HepG2 (cell line): Measurements from ENCODE around the gene TMEM198. TPM values are rescaled to one million over a fixed set of nuclear protein-coding genes. Genes with fewer than 3 reads are reported as not detected.

Experiments used
- MYNN ChIP-seq: sonication (generic); formaldehyde crosslinking; IDR thresholded peaks from 2 replicates; pipeline ENCODE4 v1.4.0; 2020; ENCODE audit warnings: mild to moderate bottlenecking, low read depth, missing genetic modification reagents
- NFAT5 ChIP-seq: sonication (generic); formaldehyde crosslinking; IDR thresholded peaks from 2 replicates; pipeline ENCODE4 v1.4.0; 2020; ENCODE audit warnings: missing genetic modification reagents
- RBM39 ChIP-seq: fragments of 200-400 bp; formaldehyde crosslinking; IDR thresholded peaks from one replicate; pipeline ENCODE4 v1.6.1; 2018; ENCODE audit warnings: antibody characterized with exemption, mild to moderate bottlenecking, low read depth, low read length; ENCODE audit not compliant: poor library complexity, severe bottlenecking
- SIX4 ChIP-seq: sonication (generic); formaldehyde crosslinking; IDR thresholded peaks from 2 replicates; pipeline ENCODE4 v1.4.0; 2020; ENCODE audit warnings: missing genetic modification reagents
- SMC3 ChIP-seq: IDR thresholded peaks from 2 replicates; pipeline ENCODE4 v1.6.1; 2011; ENCODE audit warnings: low read length, improper control_type of control experiment
- STAG1 ChIP-seq: sonication (generic); formaldehyde crosslinking; IDR thresholded peaks from 2 replicates; pipeline ENCODE4 v1.4.0; 2020; ENCODE audit warnings: missing genetic modification reagents
- ZBTB34 ChIP-seq: sonication (generic); formaldehyde crosslinking; IDR thresholded peaks from 2 replicates; pipeline ENCODE4 v1.8.0; 2022; ENCODE audit warnings: mild to moderate bottlenecking, missing genetic modification reagents
- ZNF343 ChIP-seq: sonication (generic); formaldehyde crosslinking; IDR thresholded peaks from 2 replicates; pipeline ENCODE4 v1.4.0; 2020; ENCODE audit warnings: mild to moderate bottlenecking, missing genetic modification reagents
- ZNF609 ChIP-seq: sonication (generic); formaldehyde crosslinking; IDR thresholded peaks from 2 replicates; pipeline ENCODE4 v1.4.0; 2020; ENCODE audit warnings: mild to moderate bottlenecking, missing genetic modification reagents, borderline replicate concordance
- ZNF710 ChIP-seq: sonication (generic); formaldehyde crosslinking; IDR thresholded peaks from 2 replicates; pipeline ENCODE4 v1.5.0; 2020; ENCODE audit warnings: mild to moderate bottlenecking, missing genetic modification reagents, borderline replicate concordance
- polyA plus RNA-seq, 8 experiments: library from polyadenylated mRNA; depleted of rRNA in 3 of 8; stranded (reverse) in 7 of 8; unstranded in 1 of 8; fragments of >200 nt; fragmentation: Illumina TruSeq in 4 of 8; extraction: Trizol in 4 of 8; gene quantifications; 2 replicates each; pipeline versions ENCODE4 v1.2.1 to v1.2.3, GENCODE V29; 2011 to 2016; ENCODE audit warnings: low read depth in 4 of 8, missing spikeins in 1 of 8, mixed read lengths in 1 of 8; ENCODE audit not compliant: insufficient read depth in 1 of 8
- total RNA-seq, 5 experiments: library from RNA; depleted of rRNA; stranded (reverse); fragments of >200 nt; fragmentation: Illumina TruSeq; extraction: Trizol; gene quantifications; 2 replicates each; pipeline ENCODE4 v1.2.3, GENCODE V29; 2016; ENCODE audit warnings: low read depth in 1 of 5

The TMEM198 gene
- total and polyA plus RNA-seq, 2 of the 13 experiments (the other 11 are each of a cell fraction or from before 2014, with no cell fraction given) = 17.3 to 23.5 TPM

- TF ChIP-seq ZNF710 (CRISPR knock-in tag) (no peak), NFAT5 (no peak), RBM39 (no peak), MYNN (CRISPR knock-in tag) (0 out of 2 replicates have a peak, but pooled peaks have one; percentile 28), SMC3 (peak; percentile 52), ZBTB34 (no peak), SIX4 (no peak), STAG1 (CRISPR knock-in tag) (peak; percentile 54), ZNF609 (CRISPR knock-in tag) (0 out of 2 replicates have a peak, but pooled peaks have one; percentile 23), ZNF343 (CRISPR knock-in tag) (no peak)
Observed at GRCh38 chr2:219521066-219521880, 22.6 kb upstream of the TMEM198 start (continued).
